Transverse colon (tissue), 4 donors: ENCODE data around the gene BNIP5. TPM values are rescaled to one million over a fixed set of nuclear protein-coding genes. Genes with fewer than 3 reads are reported as not detected.

Experiments used
- DNase-seq: peaks from one replicate; pipeline ENCODE4 v3.0.0-alpha.2; 2019
- H3K27ac ChIP-seq, 4 donors: fragments of 200-600 bp; sonication (generic); 2 replicates each; pipeline ENCODE4 v1.5.1; 2016 to 2018; ENCODE audit warnings: inconsistent platforms in 4 of 4
- H3K27me3 ChIP-seq: fragments of 200-600 bp; sonication (generic); 2 replicates; pipeline ENCODE4 v1.5.1; 2017; ENCODE audit warnings: inconsistent platforms
- H3K36me3 ChIP-seq, 4 donors: fragments of 200-600 bp; sonication (generic); 2 replicates each; pipeline ENCODE4 v1.5.1; 2017 to 2019; ENCODE audit warnings: inconsistent platforms in 4 of 4
- H3K4me1 ChIP-seq, 4 donors: fragments of 200-600 bp; sonication (generic); 2 replicates each; pipeline ENCODE4 v1.5.1; 2017 to 2020; ENCODE audit warnings: inconsistent platforms in 4 of 4
- H3K4me3 ChIP-seq, 4 donors: fragments of 200-600 bp; sonication (generic); 1 replicate in 1 of 4; 2 replicates in 3 of 4; pipeline versions ENCODE4 v1.5.1 to v1.6.1; 2017 to 2019; ENCODE audit warnings: inconsistent platforms in 4 of 4
- H3K9me3 ChIP-seq, 2 donors: fragments of 200-600 bp; sonication (generic); 2 replicates each; pipeline ENCODE4 v1.5.1; 2017 to 2019; ENCODE audit warnings: inconsistent platforms in 2 of 2
- CTCF ChIP-seq, 5 experiments: fragments of 200-600 bp in 3 of 5; fragments of 450-650 bp in 2 of 5; sonication (generic) in 3 of 5; IDR thresholded peaks; 1 replicate in 2 of 5; 2 replicates in 3 of 5; pipeline ENCODE4 v1.5.1; 2016 to 2017; ENCODE audit warnings: antibody characterized with exemption in 5 of 5, inconsistent platforms in 3 of 5, mild to moderate bottlenecking in 2 of 5, moderate library complexity in 1 of 5
- EP300 ChIP-seq: sonication (generic); formaldehyde crosslinking; IDR thresholded peaks from one replicate; pipeline ENCODE4 v1.6.1; 2017; ENCODE audit warnings: antibody characterized with exemption, low read depth
- POLR2A ChIP-seq: fragments of 450-650 bp; IDR thresholded peaks from one replicate; pipeline ENCODE4 v1.6.1; 2016; ENCODE audit warnings: antibody characterized with exemption, mild to moderate bottlenecking, moderate library complexity
- POLR2AphosphoS5 ChIP-seq, 3 donors: sonication (generic); formaldehyde crosslinking; IDR thresholded peaks; one replicate each; pipeline ENCODE4 v1.6.1; 2016; ENCODE audit warnings: antibody characterized with exemption in 3 of 3
- WGBS, 2 donors: methylation state at CpG; one replicate each; pipeline ENCODE4 v1.1.5; 2018; ENCODE audit warnings: low coverage in 1 of 2; 5-methylcytosine and 5-hydroxymethylcytosine counted together
- in situ Hi-C, 4 donors: fragments of 200-750 bp; cut with MboI; loops; one replicate each; pipeline versions ENCODE4 v1.15.0 to v1.15.1; 2017; ENCODE audit warnings: low sequenced_read_pairs in 3 of 4, low pct_ligation_motif_present in 1 of 4, low pct_unique_long_range_greater_than_20kb in 1 of 4
- intact Hi-C: fragments of 100-400 bp; cut with DNase I; formaldehyde crosslinking; loops from one replicate; pipeline ENCODE4 v1.15.1; 2023; ENCODE audit warnings: low total_unique reads
- total RNA-seq, 4 donors: library from RNA; depleted of rRNA; stranded (reverse); fragments of >200 nt; gene quantifications; one replicate each; pipeline ENCODE4 v1.1.0, GENCODE V29; 2016

BNIP5 gene
- total RNA-seq, 4 donors from 2014 or later: 6.0 to 23.6 (median 14.1) TPM

- Histone ChIP-seq H3K36me3 (no peaks in the 10 kb centered on the region), H3K27ac (no peak overlapping the region), H3K9me3 (no peaks in the 10 kb centered on the region), H3K4me3 (no peak overlapping the region), H3K4me1 (peaks cover 4 to 50% (median 26%) of the 10 kb centered on the region in 4 donors), H3K27me3 (no peaks in the 10 kb centered on the region)
- in situ Hi-C loops (no loop called here), intact Hi-C loops (no loop called here)
- DNase-seq: no peak
- 85 to 95% methylated on average over 2 of the region's 2 CpGs for WGBS, 2 donors
- no peak for TF ChIP-seq CTCF (IDR thresholded peaks at IDR 0.05)
- no peak for TF ChIP-seq POLR2A
- TF ChIP-seq POLR2AphosphoS5 (IDR thresholded peaks at IDR 0.05): no peak
- TF ChIP-seq EP300: no peak
Observed at GRCh38 chr6:36317623-36318022, 19.1 kb downstream of the BNIP5 start.

- TF ChIP-seq CTCF (IDR thresholded peaks at IDR 0.05): no peak
- TF ChIP-seq POLR2A: no peak
- no peak for TF ChIP-seq EP300
- no peak for TF ChIP-seq POLR2AphosphoS5 (IDR thresholded peaks at IDR 0.05)
- intact Hi-C loops: no loop called here
- H3K9me3 ChIP-seq: no peaks in the 10 kb centered on the region
- 56% methylated on average over 5 of the region's 5 CpGs; no CpG with 5 or more reads in 1 of the 2 donors for WGBS, 2 donors
- peak; percentile 35 for DNase-seq
- H3K4me3 ChIP-seq: no peak overlapping the region
- in situ Hi-C loops: no loop called here
- H3K27ac ChIP-seq: peak overlapping the region in 1 of 4 donors; percentile 14
- no peaks in the 10 kb centered on the region for H3K36me3 ChIP-seq
- H3K27me3 ChIP-seq: no peaks in the 10 kb centered on the region
- H3K4me1 ChIP-seq: peaks cover 4 to 52% (median 24%) of the 10 kb centered on the region in 4 donors
Observed at GRCh38 chr6:36315921-36316320, 20.8 kb downstream of the BNIP5 start.

GRCh38 chr6:36314221-36315014 lies 22.3 kb downstream of the BNIP5 start:
- in situ Hi-C loops (no loop called here), intact Hi-C loops (loop anchor here (5.0 kb wide), 1 partner anchor 33 kb away; no protein-coding TSS in a partner anchor)
- no peak overlapping the region for H3K27ac ChIP-seq
- no peaks in the 10 kb centered on the region for H3K9me3 ChIP-seq
- peaks cover 4 to 39% (median 11%) of the 10 kb centered on the region in 4 donors for H3K4me1 ChIP-seq
- TF ChIP-seq POLR2AphosphoS5 (IDR thresholded peaks at IDR 0.05): no peak
- no peak for TF ChIP-seq POLR2A
- no peak for TF ChIP-seq CTCF (IDR thresholded peaks at IDR 0.05)
- TF ChIP-seq EP300: no peak
- no peak overlapping the region for H3K4me3 ChIP-seq
- WGBS, 2 donors: 53 to 82% methylated on average over 2 to 3 of the region's 3 CpGs
- no peak for DNase-seq
- H3K27me3 ChIP-seq: no peaks in the 10 kb centered on the region
- no peaks in the 10 kb centered on the region for H3K36me3 ChIP-seq

- no peak for TF ChIP-seq CTCF (IDR thresholded peaks at IDR 0.05)
- TF ChIP-seq EP300: no peak
- no peak for TF ChIP-seq POLR2AphosphoS5 (IDR thresholded peaks at IDR 0.05)
- TF ChIP-seq POLR2A: no peak
- Histone ChIP-seq H3K36me3 (no peaks in the 10 kb centered on the region), H3K9me3 (no peaks in the 10 kb centered on the region), H3K4me3 (no peak overlapping the region), H3K4me1 (peaks cover 3 to 32% (median 5%) of the 10 kb centered on the region in 4 donors), H3K27me3 (no peaks in the 10 kb centered on the region), H3K27ac (no peak overlapping the region)
- intact Hi-C loops: loop anchor here (5.0 kb wide), 1 partner anchor 34 kb away; no protein-coding TSS in a partner anchor
- 92% methylated on average over 4 of the region's 4 CpGs; no CpG with 5 or more reads in 1 of the 2 donors for WGBS, 2 donors
- in situ Hi-C loops: no loop called here
- DNase-seq: no peak
Observed at GRCh38 chr6:36313649-36313936, 23.1 kb downstream of the BNIP5 start.
